B cell (primary cell): ENCODE measurements around the gene SLC23A2. TPM values are rescaled to one million over a fixed set of nuclear protein-coding genes. Genes with fewer than 3 reads are reported as not detected.

Experiments
- ATAC-seq: fragments of 200-7000 bp; cut with Tn5 transposase; one replicate; pipeline ENCODE4 v1.10.0; 2021; ENCODE audit warnings: low read depth, mild to moderate bottlenecking, moderate number of reproducible peaks, moderate library complexity
- CTCF ChIA-PET: fragments of 350-600 bp; sonication (Branson Sonifier 250); formaldehyde crosslinking; loops from one replicate; lab custom pipeline; 2021; ENCODE audit warnings: antibody characterized with exemption, inconsistent platforms; lab: Charles Lee
- POLR2A ChIA-PET: fragments of 350-600 bp; sonication (Branson Sonifier 250); formaldehyde crosslinking; loops from one replicate; lab custom pipeline; 2021; ENCODE audit warnings: antibody characterized with exemption; lab: Charles Lee
- DNase-seq: peaks from one replicate; pipeline ENCODE4 v3.0.0; 2013
- H2AFZ ChIP-seq: 2 replicates; pipeline ENCODE4 v1.6.1; 2012; ENCODE audit warnings: mild to moderate bottlenecking, low read depth, low read length; ENCODE audit not compliant: insufficient read depth, poor library complexity, severe bottlenecking
- H3K27ac ChIP-seq, 2 donors: 1 replicate in 1 of 2; 2 replicates in 1 of 2; pipeline ENCODE4 v1.5.1; 2012 to 2013; ENCODE audit warnings: low read length in 2 of 2, mild to moderate bottlenecking in 2 of 2, moderate library complexity in 1 of 2
- H3K27me3 ChIP-seq, 4 experiments: fragments of 200-600 bp in 1 of 4; sonication (generic) in 1 of 4; replicated peaks in 1 of 4; 1 replicate in 2 of 4; 2 replicates in 2 of 4; pipeline versions ENCODE4 v1.6.1 to v1.7.0; 2013 to 2016; ENCODE audit warnings: low read length in 3 of 4, mild to moderate bottlenecking in 2 of 4, mixed read lengths in 1 of 4, moderate library complexity in 1 of 4; ENCODE audit not compliant: insufficient read depth in 4 of 4, control insufficient read depth in 3 of 4; ENCODE audit errors: control extremely low read depth in 1 of 4
- H3K36me3 ChIP-seq, 2 experiments: replicated peaks in 1 of 2; 1 replicate in 1 of 2; 2 replicates in 1 of 2; pipeline versions ENCODE4 v1.6.1 to v1.7.1; 2013; ENCODE audit warnings: low read length in 1 of 2; ENCODE audit not compliant: insufficient read depth in 2 of 2, control insufficient read depth in 1 of 2; ENCODE audit errors: control extremely low read depth in 1 of 2, extremely low read depth in 1 of 2
- H3K4me1 ChIP-seq, 2 donors: fragments of 200-600 bp in 1 of 2; sonication (generic) in 1 of 2; 1 replicate in 1 of 2; 2 replicates in 1 of 2; pipeline versions ENCODE4 v1.5.1 to v1.6.1; 2013 to 2017; ENCODE audit warnings: low read length in 2 of 2; ENCODE audit not compliant: control insufficient read depth in 2 of 2, insufficient read depth in 2 of 2
- H3K4me2 ChIP-seq: replicated peaks from 2 replicates; pipeline ENCODE3; 2012; ENCODE audit warnings: mild to moderate bottlenecking, low read depth, low read length; ENCODE audit not compliant: poor library complexity, severe bottlenecking
- H3K4me3 ChIP-seq, 5 experiments: fragments of 200-600 bp in 1 of 5; sonication (generic) in 1 of 5; 1 replicate in 3 of 5; 2 replicates in 2 of 5; pipeline versions ENCODE4 v1.5.1 to v1.7.0; 2011 to 2016; ENCODE audit warnings: low read length in 4 of 5, mild to moderate bottlenecking in 4 of 5, low read depth in 2 of 5, control low read depth in 1 of 5, moderate library complexity in 1 of 5; ENCODE audit not compliant: insufficient read depth in 1 of 5; ENCODE audit errors: control extremely low read depth in 1 of 5, extremely low read depth in 1 of 5
- H3K79me2 ChIP-seq: fragments of 200-600 bp; sonication (generic); one replicate; pipeline ENCODE4 v1.6.0; 2016; ENCODE audit warnings: low read length; ENCODE audit not compliant: control insufficient read depth, insufficient read depth
- H3K9ac ChIP-seq: fragments of 200-600 bp; sonication (generic); 2 replicates; pipeline ENCODE4 v1.6.1; 2017; ENCODE audit warnings: mild to moderate bottlenecking, low read length, moderate library complexity
- H3K9me3 ChIP-seq, 3 donors: one replicate each; pipeline versions ENCODE4 v1.6.1 to v1.7.1; 2013; ENCODE audit warnings: low read length in 2 of 3; ENCODE audit not compliant: control insufficient read depth in 2 of 3, insufficient read depth in 1 of 3; ENCODE audit errors: control extremely low read depth in 1 of 3
- H4K20me1 ChIP-seq: 2 replicates; pipeline ENCODE4 v1.6.0; 2012; ENCODE audit warnings: mild to moderate bottlenecking, low read length; ENCODE audit not compliant: insufficient read depth, control insufficient read depth, poor library complexity, severe bottlenecking
- H3K27ac Mint-ChIP-seq: one replicate; pipeline ENCODE4 v1.8.0; 2021; ENCODE audit warnings: mixed read lengths
- H3K27me3 Mint-ChIP-seq: one replicate; pipeline ENCODE4 v1.8.0; 2021; ENCODE audit warnings: mixed read lengths
- H3K4me1 Mint-ChIP-seq: one replicate; pipeline ENCODE4 v1.8.0; 2021; ENCODE audit warnings: mixed read lengths
- H3K4me3 Mint-ChIP-seq: one replicate; pipeline ENCODE4 v1.8.0; 2021; ENCODE audit warnings: mixed read lengths
- H3K9me3 Mint-ChIP-seq: one replicate; pipeline ENCODE4 v1.8.0; 2022; ENCODE audit warnings: mixed read lengths; ENCODE audit not compliant: insufficient read depth
- CTCF ChIP-seq: fragments of 200-600 bp; IDR thresholded peaks from one replicate; pipeline ENCODE4 v1.8.0; 2022; ENCODE audit warnings: antibody characterized with exemption, mild to moderate bottlenecking
- EZH2 ChIP-seq: IDR thresholded peaks from 2 replicates; pipeline ENCODE4 v1.6.1; 2012; ENCODE audit warnings: borderline replicate concordance, low read depth, mild to moderate bottlenecking, moderate library complexity, low read length; ENCODE audit not compliant: insufficient read depth, poor library complexity, severe bottlenecking
- WGBS: methylation state at CpG from one replicate; pipeline ENCODE4 v1.1.5; 2013; ENCODE audit warnings: missing lambda C conversion rate; ENCODE audit not compliant: insufficient coverage; 5-methylcytosine and 5-hydroxymethylcytosine counted together
- intact Hi-C: fragments of 100-400 bp; cut with micrococcal nuclease; formaldehyde crosslinking; loops from one replicate; pipeline ENCODE4 v1.10.0; 2022
- polyA plus RNA-seq: library from polyadenylated mRNA; depleted of rRNA; stranded (reverse); fragments of >200 nt; gene quantifications from 2 replicates; pipeline ENCODE4 v1.2.3, GENCODE V29; 2012
- total RNA-seq, 2 donors: library from RNA; stranded (reverse); fragments of 120-200 nt in 1 of 2; gene quantifications; 1 replicate in 1 of 2; 2 replicates in 1 of 2; pipeline versions ENCODE4 v1.2.3 to v1.2.4, GENCODE V29; 2013 to 2022

The SLC23A2 gene
- total and polyA plus RNA-seq, 2 donors (not counting 1 experiment from before 2014, with no cell fraction given), result 23.6 to 70.7 TPM

GRCh38 chr20:4811257-4811656, 190.1 kb downstream of the SLC23A2 start:
- ChIA-PET CTCF (interaction anchor here (0.9 to 3.5 kb wide), 6 partner anchors 29 to 315 kb away, joined by 3 to 14 read pairs (median 3); no protein-coding TSS in a partner anchor), POLR2A (interaction anchor here (0.6 to 1.0 kb wide), 3 partner anchors 15 to 202 kb away, joined by 3 to 5 read pairs (median 3); no protein-coding TSS in a partner anchor)
- Histone ChIP-seq H3K4me3 (peak overlapping the region in 3 of 5 experiments; percentile 9 to 47 (median 27)), H3K9me3 (peaks cover 0 to 4% (median 0%) of the 10 kb centered on the region in 3 donors), H3K27me3 (no peaks in the 10 kb centered on the region), H3K79me2 (peaks cover 70% of the 10 kb centered on the region), H3K4me1 (peaks cover 87 to 93% of the 10 kb centered on the region in 2 donors), H3K36me3 (peaks cover 7 to 19% of the 10 kb centered on the region in 2 experiments), H3K27ac (peak overlapping the region; percentile 99), H4K20me1 (no peaks in the 10 kb centered on the region), H2AFZ (no peak overlapping the region), H3K9ac (peak overlapping the region; percentile 78), H3K4me2 (peak overlapping the region; percentile 80)
- DNase-seq, result no peak
- no peaks in the 10 kb centered on the region for H3K27me3 Mint-ChIP-seq
- peak overlapping the region; percentile 99 for H3K27ac Mint-ChIP-seq
- no peaks in the 10 kb centered on the region for H3K9me3 Mint-ChIP-seq
- ATAC-seq, result no peak
- peak overlapping the region; percentile 92 for H3K4me3 Mint-ChIP-seq
- TF ChIP-seq CTCF (no peak), EZH2 (no peak)
- H3K4me1 Mint-ChIP-seq, result peaks cover 93% of the 10 kb centered on the region
- WGBS, result no CpG with 5 or more reads among the region's 4 CpGs
- intact Hi-C loops, result loop anchor here (5.0 to 10.0 kb wide), 3 partner anchors 54 to 161 kb away; no protein-coding TSS in a partner anchor

GRCh38 chr20:4810426-4811019, 190.8 kb downstream of the SLC23A2 start:
- Histone ChIP-seq H3K36me3 (peaks cover 9 to 19% of the 10 kb centered on the region in 2 experiments), H3K4me1 (peaks cover 83 to 90% of the 10 kb centered on the region in 2 donors), H4K20me1 (peaks cover 1% of the 10 kb centered on the region), H3K9me3 (no peaks in the 10 kb centered on the region), H3K4me2 (peak overlapping the region; percentile 80), H3K9ac (peak overlapping the region; percentile 78), H2AFZ (peak overlapping the region; percentile 20), H3K4me3 (peak overlapping the region in 2 of 5 experiments; percentile 4 to 26), H3K27me3 (no peaks in the 10 kb centered on the region), H3K27ac (peak overlapping the region; percentile 99), H3K79me2 (peaks cover 70% of the 10 kb centered on the region)
- no peak for TF ChIP-seq CTCF
- TF ChIP-seq EZH2, result no peak
- WGBS, result 47% methylated on average over 8 of the region's 8 CpGs
- POLR2A ChIA-PET, result interaction anchor here (1.0 kb wide), 2 partner anchors 14 to 23 kb away, joined by 3 read pairs; no protein-coding TSS in a partner anchor
- no peak for DNase-seq
- Mint-ChIP-seq H3K27ac (peak overlapping the region; percentile 99), H3K4me1 (peaks cover 93% of the 10 kb centered on the region), H3K27me3 (no peaks in the 10 kb centered on the region), H3K9me3 (no peaks in the 10 kb centered on the region), H3K4me3 (peak overlapping the region; percentile 74)
- CTCF ChIA-PET, result interaction anchor here (1.0 to 3.5 kb wide), 5 partner anchors 15 to 145 kb away, joined by 3 to 14 read pairs (median 3); no protein-coding TSS in a partner anchor
- intact Hi-C loops, result loop anchor here (5.0 to 10.0 kb wide), 3 partner anchors 54 to 162 kb away; no protein-coding TSS in a partner anchor
- ATAC-seq, result no peak
